Colonic mucosa (tissue), 4 donors: Measurements from ENCODE around the gene DDX3X. TPM values are rescaled to one million over a fixed set of nuclear protein-coding genes. Genes with fewer than 3 reads are reported as not detected.
A peak's percentile ranks its signal among the peaks of the same experiment; 100 is the strongest.

ENCODE experiments used
- DNase-seq: peaks from one replicate; pipeline ENCODE4 v3.0.0-alpha.2; 2020
- H3K27ac ChIP-seq: fragments of 200-600 bp; one replicate; pipeline ENCODE4 v1.8.0; 2021
- H3K27me3 ChIP-seq: fragments of 200-600 bp; one replicate; pipeline ENCODE4 v1.8.0; 2021
- H3K36me3 ChIP-seq: fragments of 200-600 bp; one replicate; pipeline ENCODE4 v1.8.0; 2021
- H3K4me1 ChIP-seq: fragments of 200-600 bp; one replicate; pipeline ENCODE4 v1.8.0; 2021; ENCODE audit warnings: mild to moderate bottlenecking
- H3K4me3 ChIP-seq: fragments of 200-600 bp; one replicate; pipeline ENCODE4 v1.8.0; 2021
- H3K9ac ChIP-seq, 2 donors: one replicate each; pipeline ENCODE4 v1.7.0; 2013; ENCODE audit warnings: control low read depth in 2 of 2, low read depth in 2 of 2, low read length in 2 of 2
- H3K9me3 ChIP-seq: fragments of 200-600 bp; one replicate; pipeline ENCODE4 v1.8.0; 2021
- intact Hi-C: fragments of 100-400 bp; cut with DNase I; formaldehyde crosslinking; loops from one replicate; pipeline ENCODE4 v1.14.1; 2022
- total RNA-seq, 2 donors: library from RNA; stranded (reverse); fragmentation: NEBNext Ultra II Directional in 1 of 2; extraction: Animal tissue kit (Norgen Biotek cat#: 25700) in 1 of 2; gene quantifications; one replicate each; pipeline ENCODE4 v1.2.1, GENCODE V29; 2021
- TF ChIP-seq, protein P1 (sequence below): fragments of 200-600 bp; IDR thresholded peaks from one replicate; pipeline ENCODE4 v1.8.0; 2022; ENCODE audit warnings: antibody characterized with exemption, mild to moderate bottlenecking
- donor health status: healthy.
- donor health status: DM: no; HTN: no; CAD: no.
- donor health status: DM: no; HTN: no; CAD: no.

The DDX3X gene
- total RNA-seq, 2 donors from 2014 or later: 192 to 318 TPM

DNA sequence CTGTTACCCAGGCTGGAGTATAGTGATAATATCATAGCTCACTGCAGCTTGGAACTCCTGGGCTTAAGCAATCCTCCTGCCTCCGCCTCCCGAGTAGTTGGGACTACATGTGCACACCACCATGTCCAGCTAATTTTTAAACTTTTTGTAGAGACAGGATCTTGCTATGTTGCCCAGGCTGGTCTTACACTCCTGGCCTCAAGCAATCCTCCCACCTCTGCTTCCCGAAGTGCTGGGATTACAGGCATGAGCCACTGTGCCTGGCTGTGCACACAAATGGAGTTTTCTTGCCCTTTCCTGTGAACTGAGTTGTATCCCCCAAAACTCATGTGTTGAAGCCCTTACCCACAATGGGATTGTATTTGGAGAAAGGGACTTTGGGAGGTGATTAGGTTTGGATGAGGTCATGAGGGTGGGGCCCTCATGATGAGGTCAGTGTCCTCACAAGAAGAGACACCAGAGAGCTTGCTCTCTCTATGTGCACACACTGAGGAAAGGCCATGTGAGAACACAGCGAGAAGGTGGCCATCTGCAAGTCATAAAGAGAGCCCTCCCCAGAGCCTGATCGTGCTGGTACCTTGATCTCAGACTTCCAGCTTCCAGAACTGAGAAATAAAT lies 40.1 kb downstream of the DDX3X start:
- no peak for DNase-seq
- H3K4me1 ChIP-seq: no peaks in the 10 kb centered on the region
- intact Hi-C loops: no loop called here
- H3K27me3 ChIP-seq: no peaks in the 10 kb centered on the region
- H3K27ac ChIP-seq: no peak overlapping the region
- H3K9me3 ChIP-seq: no peaks in the 10 kb centered on the region
- TF ChIP-seq, protein P1, sequence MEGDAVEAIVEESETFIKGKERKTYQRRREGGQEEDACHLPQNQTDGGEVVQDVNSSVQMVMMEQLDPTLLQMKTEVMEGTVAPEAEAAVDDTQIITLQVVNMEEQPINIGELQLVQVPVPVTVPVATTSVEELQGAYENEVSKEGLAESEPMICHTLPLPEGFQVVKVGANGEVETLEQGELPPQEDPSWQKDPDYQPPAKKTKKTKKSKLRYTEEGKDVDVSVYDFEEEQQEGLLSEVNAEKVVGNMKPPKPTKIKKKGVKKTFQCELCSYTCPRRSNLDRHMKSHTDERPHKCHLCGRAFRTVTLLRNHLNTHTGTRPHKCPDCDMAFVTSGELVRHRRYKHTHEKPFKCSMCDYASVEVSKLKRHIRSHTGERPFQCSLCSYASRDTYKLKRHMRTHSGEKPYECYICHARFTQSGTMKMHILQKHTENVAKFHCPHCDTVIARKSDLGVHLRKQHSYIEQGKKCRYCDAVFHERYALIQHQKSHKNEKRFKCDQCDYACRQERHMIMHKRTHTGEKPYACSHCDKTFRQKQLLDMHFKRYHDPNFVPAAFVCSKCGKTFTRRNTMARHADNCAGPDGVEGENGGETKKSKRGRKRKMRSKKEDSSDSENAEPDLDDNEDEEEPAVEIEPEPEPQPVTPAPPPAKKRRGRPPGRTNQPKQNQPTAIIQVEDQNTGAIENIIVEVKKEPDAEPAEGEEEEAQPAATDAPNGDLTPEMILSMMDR: no peak
- H3K36me3 ChIP-seq: no peaks in the 10 kb centered on the region
- H3K4me3 ChIP-seq: no peak overlapping the region
- H3K9ac ChIP-seq: no peak overlapping the region

DNA sequence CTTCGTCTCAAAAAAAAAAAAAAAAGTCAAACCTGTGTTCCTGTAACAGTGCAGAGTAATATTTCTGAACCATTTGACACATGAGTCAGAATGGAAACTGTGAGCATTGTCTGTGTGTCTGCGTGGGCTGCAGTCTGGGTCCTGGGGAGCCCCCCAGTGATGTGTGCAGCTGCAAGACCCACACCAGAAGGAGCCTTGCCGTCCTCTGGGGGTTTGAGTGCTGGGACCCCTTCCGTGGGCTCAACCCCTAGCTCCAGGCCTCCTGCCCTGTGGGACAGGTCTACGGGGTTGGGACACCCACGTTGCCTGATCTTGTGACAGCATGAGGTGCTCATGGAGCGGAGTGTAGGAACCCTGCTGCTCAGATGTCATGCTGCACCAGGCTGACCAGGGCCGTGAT lies 43.7 kb downstream of the DDX3X start:
- intact Hi-C loops: no loop called here

DNA sequence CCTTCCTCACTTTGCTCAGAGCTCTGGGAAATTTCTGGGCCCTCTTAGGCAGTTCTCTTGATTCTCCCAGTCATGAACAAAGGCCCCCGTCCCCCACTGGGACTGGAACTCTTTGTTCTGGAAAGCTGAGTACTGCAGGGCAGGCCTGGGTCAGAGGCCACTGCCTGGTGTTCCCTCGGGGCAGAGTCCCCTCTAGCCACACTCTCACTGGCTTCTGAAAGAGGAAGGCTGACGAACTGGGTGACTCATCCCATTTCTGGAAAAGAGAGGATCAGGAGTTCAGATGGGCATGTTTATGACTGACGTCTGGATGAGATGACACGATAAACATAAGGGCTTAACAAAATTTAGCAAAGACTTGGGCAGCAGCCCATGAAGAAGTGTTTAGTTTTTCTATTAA lies 47.7 kb downstream of the DDX3X start:
- no peak overlapping the region for H3K9ac ChIP-seq

More for the DNA sequence above, 43.7 kb downstream of the DDX3X start:
- Histone ChIP-seq H3K9me3 (no peaks in the 10 kb centered on the region), H3K27me3 (no peaks in the 10 kb centered on the region), H3K4me3 (no peak overlapping the region), H3K9ac (no peak overlapping the region), H3K27ac (no peak overlapping the region), H3K4me1 (no peaks in the 10 kb centered on the region), H3K36me3 (no peaks in the 10 kb centered on the region)
- TF ChIP-seq, protein P1: no peak
- DNase-seq: no peak

DNA sequence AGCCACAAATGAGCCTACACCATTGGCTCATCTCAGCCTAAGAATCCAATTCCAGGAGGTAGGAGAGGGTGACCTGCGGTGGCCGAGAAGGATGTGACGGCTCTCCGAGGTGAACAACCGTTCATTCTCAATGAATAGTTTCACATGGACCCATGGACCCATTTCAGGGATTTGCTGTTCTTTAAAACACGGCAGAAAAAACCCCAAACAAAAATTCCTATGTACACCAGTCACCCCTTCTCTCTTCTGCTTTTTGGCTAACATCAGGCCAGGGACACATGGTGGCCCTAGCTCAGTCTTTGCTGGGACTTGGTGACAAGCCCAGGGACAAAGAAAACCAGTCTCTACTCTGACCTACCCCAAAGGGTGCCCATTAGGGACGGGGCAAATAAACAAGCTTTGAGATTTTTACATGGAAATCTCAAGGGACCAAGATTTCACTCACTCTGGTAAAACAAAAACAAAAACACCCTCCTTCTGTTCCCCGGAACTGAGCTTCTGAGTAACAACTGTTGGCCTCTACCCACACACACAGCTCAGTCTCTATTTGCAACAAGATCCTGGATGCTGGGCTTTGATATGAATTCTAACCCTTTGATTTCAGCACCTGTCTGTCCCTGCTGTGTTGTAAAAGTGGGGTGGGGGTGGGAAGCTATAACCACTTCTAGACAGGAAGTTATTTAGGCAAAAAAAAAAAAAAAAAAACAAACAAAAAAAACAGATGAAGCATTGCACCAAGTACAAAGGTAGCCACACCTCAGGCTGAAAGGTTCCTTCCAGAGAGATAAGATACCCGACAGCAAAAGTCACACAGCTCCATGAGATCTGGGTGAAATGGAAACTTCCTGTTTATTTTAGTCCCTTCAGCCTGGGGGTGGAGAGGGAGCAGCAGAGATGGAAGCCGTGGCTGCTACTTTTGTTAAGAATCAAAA lies 49.0 kb downstream of the DDX3X start:
- peak overlapping the region; percentile 76 for H3K27ac ChIP-seq
- no peaks in the 10 kb centered on the region for H3K9me3 ChIP-seq
- intact Hi-C loops: no loop called here
- H3K4me3 ChIP-seq: no peak overlapping the region
- TF ChIP-seq, protein P1: no peak
- H3K9ac ChIP-seq: peak overlapping the region in 1 of 2 donors; percentile 70
- H3K27me3 ChIP-seq: no peaks in the 10 kb centered on the region
- DNase-seq: peak; percentile 57
- no peaks in the 10 kb centered on the region for H3K4me1 ChIP-seq
- no peaks in the 10 kb centered on the region for H3K36me3 ChIP-seq

More for the DNA sequence above, 47.7 kb downstream of the DDX3X start:
- intact Hi-C loops: no loop called here
- peak; percentile 62 for DNase-seq
- H3K27ac ChIP-seq: peak overlapping the region; percentile 76
- no peaks in the 10 kb centered on the region for H3K36me3 ChIP-seq
- TF ChIP-seq, protein P1: no peak
- no peaks in the 10 kb centered on the region for H3K27me3 ChIP-seq
- no peaks in the 10 kb centered on the region for H3K9me3 ChIP-seq
- no peak overlapping the region for H3K4me3 ChIP-seq
- no peaks in the 10 kb centered on the region for H3K4me1 ChIP-seq

DNA sequence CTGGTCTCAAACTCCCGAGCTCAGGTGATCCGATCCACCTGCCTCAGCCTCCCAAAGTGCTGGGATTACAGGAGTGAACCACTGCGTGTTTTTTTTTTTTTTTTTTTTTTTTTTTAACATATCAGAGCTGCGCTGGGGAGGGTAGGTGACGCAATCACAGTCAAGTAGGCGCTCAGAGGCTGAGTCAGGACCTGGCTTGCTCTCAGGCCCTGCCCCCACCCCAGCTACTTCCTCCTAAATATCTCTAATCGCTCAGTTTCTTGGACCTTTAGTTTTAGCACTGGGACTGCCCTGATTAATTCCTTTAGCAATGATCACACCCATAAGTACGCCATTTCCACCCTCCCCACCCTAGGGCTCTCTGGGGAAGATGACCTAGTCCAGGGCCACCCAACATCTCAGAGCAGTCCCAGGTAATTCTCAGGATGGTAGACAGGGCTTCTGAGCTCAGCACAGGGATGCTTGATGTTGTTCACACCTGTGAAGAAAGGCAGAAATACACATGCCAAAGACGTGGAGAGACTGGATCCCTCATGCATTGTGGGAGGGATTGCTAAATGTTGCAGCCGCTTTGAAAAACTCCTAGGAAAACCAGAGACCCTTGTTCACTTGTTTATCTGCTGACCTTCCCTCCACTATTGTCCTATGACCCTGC lies 50.2 kb downstream of the DDX3X start:
- DNase-seq: peak; percentile 74
- peak overlapping the region; percentile 76 for H3K27ac ChIP-seq
- TF ChIP-seq, protein P1: no peak
- H3K4me1 ChIP-seq: no peaks in the 10 kb centered on the region
- no peaks in the 10 kb centered on the region for H3K9me3 ChIP-seq
- no peaks in the 10 kb centered on the region for H3K27me3 ChIP-seq
- H3K4me3 ChIP-seq: no peak overlapping the region
- peak overlapping the region in 1 of 2 donors; percentile 70 for H3K9ac ChIP-seq
- intact Hi-C loops: no loop called here
- no peaks in the 10 kb centered on the region for H3K36me3 ChIP-seq
